GM19328 (cell line): ENCODE results near the gene NUP43.
"Not testable (repeated sequence)": the region's sequence is repeated elsewhere in the genome, so short reads cannot be mapped to it uniquely, and the experiment has no call there.

ENCODE experiments used
- ATAC-seq: cut with Tn5 transposase; IDR thresholded peaks from one replicate; pipeline ENCODE4 v1.9.1; 2021; ENCODE audit warnings: mild to moderate bottlenecking, moderate library complexity; ENCODE audit not compliant: unreplicated experiment

The NUP43 gene

DNA sequence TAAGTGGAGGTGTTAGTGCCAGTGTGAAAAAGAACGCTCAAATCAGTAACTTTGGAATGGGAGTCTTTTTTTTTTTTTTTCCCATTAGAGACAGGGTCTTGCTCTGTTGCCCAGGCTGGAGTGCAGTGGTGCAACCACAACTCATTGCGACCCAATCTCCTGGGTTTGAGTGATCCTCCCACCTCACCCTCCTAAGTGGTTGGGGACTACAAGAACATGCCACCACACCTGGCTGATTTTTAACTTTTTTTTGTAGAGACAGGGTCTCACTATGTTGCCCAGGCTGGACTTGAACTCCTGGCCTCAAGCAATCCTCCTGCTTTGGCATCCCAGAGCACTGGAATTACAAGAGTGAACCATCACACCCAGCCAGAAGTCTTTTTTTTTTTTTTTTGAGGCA lies 48.2 kb downstream of the NUP43 start:
- ATAC-seq: no peak

DNA sequence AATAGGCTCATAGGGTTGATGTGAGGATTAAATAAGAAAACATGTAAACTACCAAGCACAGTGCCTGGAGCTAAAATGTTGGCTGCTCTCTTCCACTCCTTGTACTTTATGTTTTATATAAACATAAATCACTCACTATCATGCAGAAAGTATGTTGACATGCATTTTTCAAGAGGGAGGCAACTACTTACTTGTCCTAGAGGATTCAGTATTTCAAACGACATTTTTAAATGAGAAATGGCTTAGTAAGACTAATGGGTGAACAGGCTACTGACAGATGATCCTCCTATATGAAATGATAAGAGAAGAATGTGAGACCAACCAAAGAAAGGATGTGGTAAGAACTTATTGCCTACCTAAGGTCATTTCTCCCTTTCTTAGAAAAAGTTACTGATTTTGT lies 49.4 kb downstream of the NUP43 start:
- ATAC-seq: no peak

DNA sequence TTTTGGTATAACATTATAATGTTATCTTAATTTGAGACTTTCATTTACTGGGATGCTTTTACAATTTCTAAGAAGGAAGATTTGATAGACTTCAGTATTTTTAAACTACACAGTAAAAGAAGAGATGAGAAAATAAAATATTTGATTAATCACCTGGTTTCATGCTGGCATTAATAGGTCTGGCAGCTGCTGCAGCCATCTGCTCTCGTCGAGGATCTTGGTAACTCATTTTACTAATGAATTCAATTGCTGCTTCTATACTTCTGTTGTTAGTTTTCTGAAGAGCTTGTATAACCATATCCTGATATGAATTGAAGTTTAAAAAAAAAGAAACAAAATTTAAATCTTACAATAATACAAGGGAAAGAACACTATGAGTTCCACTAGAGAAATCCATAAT lies 51.4 kb downstream of the NUP43 start:
- ATAC-seq: no peak

DNA sequence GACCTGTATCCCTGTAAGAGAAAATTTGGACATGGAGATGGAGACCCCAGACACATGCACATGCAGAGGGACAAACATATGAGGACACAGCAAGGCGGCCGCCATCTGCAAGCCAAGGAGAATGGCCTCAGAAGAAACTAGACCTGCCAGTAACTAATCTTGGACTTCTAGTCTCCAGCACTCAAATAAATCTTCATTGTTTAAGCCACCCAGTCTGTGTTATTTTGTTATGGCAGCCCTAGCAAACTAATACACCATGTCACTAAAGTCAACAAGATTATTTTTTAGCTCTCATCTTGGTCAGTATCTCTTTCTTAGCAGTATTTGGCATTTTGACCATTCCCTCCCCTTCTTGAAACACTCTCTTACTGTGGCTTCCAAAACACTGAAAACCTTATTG lies 55.1 kb downstream of the NUP43 start:
- ATAC-seq: no peak

DNA sequence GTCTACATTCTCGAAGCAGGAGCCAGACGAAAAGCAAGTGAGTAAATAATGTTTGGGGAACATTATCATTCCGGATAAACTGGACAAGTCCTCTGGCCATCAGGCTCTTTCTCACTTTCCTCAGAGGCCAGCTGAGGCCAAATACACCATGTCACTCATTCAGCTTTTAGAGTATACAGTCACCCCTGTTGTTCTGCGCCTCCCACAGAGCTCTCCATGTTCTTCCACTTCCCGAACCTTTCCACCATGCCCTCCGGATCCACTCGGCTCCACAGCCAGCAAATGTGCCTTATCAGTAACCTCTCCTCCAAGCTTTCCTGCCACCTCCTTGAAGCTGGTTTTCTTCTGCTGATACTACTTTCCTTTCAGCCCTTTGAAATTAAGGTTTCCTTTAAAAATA lies 60.1 kb downstream of the NUP43 start:
- no peak for ATAC-seq

DNA sequence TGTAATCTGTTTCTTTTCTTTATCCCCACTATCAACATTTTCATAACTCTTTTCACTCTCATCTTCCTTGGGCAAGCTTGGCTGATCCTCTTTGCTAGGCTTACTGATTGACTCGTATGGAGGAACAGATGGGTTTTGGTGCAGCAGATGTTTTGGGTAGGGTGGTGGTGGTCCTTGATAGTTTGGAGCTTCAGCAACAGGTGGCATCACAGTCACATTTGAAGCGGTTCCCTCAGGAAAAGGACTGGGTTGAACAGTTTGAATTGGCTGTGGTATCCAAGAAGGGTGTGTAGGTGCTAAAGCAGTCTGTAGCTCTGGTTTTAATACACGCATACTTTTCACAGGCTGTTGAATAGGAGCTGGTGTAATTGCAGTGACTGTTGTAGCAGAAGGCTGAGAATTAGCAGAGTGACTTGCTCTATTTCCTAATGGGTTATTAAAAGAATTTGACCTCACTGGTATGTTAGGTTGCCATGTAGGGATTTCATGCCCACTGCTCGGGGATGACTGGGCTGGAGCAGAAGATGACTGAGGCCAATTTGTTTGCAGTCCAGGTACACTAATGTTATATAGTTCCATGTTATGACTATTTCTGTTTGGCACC lies 63.0 kb downstream of the NUP43 start:
- no peak for ATAC-seq

DNA sequence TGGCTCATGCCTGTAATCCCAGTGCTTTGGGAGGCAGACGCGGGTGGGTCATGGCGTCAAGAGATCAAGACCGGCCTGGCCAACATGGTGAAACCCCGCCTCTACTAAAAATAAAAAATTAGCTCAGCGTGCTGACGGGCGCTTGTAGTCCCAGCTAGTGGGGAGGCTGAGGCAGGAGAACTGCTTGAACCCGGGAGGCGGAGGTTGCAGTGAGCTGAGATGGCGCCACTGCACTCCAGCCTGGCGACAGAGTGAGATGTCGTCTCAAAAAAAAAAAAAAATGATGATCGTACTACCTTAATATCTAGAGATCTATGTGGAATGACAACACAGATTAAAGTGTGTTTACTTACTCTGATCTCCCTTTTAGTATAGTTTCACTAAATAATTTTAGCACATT lies 64.5 kb downstream of the NUP43 start:
- ATAC-seq: not testable (repeated sequence)

DNA sequence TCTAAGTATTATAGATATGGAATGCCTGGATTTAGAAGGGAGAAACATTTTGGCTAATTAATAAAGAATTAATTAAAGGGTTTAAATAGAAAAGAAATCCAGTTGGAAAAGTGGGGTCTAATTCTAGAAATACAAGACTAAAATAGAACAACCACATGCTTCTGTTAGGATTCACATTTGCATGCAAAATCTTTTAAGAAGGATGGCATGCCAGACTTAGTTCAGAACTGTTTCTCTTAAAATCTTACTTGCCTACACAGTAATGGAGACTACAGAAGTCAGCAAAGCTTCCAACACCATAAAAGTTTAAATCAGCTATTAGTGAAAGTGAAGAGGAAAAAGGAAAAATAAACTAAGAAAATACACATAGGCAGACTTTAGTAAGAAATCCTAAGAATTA lies 65.1 kb downstream of the NUP43 start:
- ATAC-seq: no peak

DNA sequence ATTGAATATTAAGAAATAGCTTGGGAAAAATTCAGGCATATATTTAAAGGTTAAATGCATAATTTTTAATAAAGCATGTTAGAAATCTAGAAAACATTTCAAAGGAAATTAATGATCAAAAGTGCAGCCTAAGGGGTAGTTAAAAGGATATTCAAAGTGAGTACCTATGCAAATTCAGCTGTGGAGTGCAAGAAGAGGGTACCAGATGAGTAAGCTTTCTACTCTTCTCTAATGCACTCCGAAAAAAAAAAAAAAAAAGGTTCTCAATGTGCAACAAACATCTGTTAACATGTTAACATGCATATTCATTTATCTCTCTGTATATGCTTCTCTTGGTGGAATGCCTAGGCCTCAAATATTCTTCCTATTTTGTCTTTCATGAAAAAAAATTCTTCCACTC lies 65.8 kb downstream of the NUP43 start:
- no peak for ATAC-seq
